ACHN (cell line): ENCODE measurements around the gene LONRF3.

ENCODE experiments used
- DNase-seq: peaks from one replicate; pipeline ENCODE4 v3.0.0-alpha.2; 2015
- in situ Hi-C: cut with HindIII; loops from 2 replicates; pipeline ENCODE4 v1.10.0; 2017; ENCODE audit warnings: low sequenced_read_pairs, low pct_ligation_motif_present, low pct_unique_long_range_greater_than_20kb

LONRF3 gene

DNA sequence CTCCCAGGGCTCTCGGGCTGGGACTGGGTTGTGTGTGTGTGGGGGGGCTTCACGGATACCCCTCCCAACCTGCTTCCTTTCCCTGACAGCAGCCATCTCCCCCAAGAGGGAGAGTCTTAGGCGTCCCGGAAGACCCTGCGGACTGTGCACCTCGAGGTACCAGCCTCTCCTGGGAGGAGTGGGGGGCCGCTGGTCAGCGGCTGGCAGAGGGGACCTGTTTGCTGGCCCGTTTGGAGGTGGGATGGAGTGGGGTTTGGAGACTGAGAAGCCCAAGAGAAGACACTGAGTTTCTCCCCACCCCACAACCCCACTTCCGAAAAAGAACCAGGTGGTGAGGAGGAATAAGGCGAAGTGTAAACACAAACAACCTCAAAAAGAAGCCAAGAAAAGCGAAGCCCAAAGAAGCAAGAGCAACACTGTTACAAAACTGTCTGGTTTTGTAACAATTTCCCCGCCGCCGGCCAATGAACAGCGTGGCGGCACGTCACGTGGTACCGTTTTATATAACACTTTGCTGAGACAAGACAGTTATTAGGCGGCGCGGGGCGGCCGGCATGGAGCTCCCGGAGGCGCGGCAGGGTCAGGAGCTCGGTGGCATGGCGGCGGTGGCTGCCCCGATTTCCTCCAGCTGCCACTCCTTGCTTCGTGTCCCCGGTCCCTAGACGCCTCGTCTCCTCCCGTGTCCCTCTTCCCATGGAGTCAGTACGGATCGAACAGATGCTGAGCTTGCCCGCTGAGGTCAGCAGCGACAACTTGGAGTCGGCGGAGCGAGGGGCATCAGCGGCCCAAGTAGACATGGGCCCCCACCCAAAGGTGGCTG lies at the start of gene LONRF3:
Gene LONRF3, plus strand, starts transcription at position 531 of the 820 bp plus-strand sequence. Its CDS starts 163 bp downstream, at position 694.
- in situ Hi-C loops, result no loop called here
- peak; percentile 35 for DNase-seq

DNA sequence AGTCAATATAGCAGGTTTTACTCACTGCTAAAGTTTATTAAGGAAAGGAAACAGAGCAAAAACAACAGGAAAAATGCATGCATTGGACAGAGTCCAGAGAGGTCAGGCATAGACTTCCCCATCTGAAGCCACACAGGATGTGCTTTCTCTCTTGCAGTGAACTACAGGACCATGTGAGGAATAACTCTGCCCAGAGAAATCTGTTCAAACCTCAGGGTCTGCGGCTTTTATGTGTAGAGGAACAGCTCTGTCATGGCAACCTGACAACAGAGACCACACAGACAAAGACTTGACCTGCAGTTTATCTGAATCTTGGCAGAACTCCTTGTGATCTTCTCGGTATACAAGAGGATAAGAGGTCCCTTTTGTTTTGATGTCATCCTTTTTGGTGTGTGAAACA lies 46.3 kb upstream of the LONRF3 start:
- DNase-seq, result no peak
- in situ Hi-C loops, result no loop called here

DNA sequence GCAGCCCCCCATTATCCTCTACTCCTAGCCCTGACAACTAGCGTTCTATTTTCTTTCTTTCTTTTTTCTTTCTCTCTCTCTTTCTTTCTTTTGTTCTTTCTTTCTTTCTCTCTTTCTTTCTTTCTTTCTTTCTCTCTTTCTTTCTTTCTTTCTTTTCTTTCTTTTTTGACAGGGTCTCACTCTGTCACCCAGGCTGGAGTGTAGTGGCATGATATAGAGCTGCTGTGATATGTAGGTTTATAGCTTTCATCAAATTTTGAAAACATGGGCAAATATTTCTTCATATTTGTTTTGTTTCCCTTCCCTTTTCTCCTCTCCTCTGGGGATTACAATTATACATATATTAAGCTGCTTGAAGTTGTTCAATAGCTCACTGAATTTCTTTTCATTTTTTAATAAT lies 39.1 kb upstream of the LONRF3 start:
- DNase-seq, result no peak
- in situ Hi-C loops, result no loop called here

DNA sequence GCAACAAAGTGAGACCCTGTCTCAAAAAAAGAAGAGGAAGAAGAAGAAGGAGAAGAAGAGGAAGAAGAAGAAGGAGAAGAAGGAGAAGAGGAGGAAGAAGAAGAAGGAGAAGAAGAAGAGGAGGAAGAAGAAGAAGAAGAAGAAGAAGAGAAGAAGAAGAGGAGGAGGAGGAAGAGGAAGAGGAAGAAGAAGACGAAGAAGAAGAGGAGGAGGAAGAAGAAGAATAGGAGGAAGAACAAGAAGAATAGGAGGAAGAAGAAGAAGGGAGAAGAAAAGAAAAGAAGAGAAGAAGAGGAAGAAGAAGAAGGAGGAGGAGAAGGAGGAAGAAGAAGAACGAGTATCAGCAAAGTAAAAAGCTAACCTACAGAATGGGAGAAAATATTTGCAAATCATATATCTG lies 33.3 kb upstream of the LONRF3 start:
- no peak for DNase-seq
- in situ Hi-C loops, result no loop called here

DNA sequence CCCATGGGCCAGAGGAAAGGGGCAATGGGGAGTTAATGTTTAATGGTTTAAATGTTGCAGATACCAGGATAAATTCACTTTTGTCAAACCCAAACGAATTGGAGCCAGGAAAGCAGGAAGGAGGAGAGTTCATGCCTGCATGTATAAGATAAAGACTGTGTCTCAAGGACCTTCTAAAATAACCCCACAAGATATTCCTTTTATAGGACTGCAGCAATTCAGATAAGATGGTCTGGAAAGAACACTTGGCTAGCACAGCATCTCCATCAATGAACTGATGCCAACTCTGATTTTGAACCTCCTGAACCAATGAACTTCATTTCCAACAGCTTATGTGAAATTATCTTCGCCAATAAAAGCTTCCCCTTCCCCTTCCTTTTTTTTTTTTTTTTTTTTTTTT lies 31.3 kb upstream of the LONRF3 start:
- in situ Hi-C loops, result no loop called here

DNA sequence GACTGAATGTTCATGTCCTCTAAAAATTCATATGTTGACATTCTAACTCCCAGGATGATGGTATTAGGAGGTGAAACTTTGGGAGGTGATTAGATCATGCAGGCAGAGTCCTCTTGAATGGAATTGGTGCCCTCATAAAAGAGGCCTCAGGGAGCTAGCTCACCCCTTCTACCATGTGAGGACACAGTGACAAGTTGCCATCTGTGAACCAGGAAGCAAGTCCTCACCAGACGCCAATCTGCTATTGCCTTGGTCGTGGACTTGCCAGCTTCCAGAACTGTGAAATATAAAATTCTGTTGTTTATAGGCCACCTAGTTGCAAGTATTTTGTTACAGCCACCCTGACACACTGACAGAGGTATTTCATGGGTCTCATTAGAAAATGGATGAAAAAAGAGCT lies 28.5 kb upstream of the LONRF3 start:
- DNase-seq, result no peak
- in situ Hi-C loops, result no loop called here

More for the DNA sequence above, 31.3 kb upstream of the LONRF3 start:
- no peak for DNase-seq

DNA sequence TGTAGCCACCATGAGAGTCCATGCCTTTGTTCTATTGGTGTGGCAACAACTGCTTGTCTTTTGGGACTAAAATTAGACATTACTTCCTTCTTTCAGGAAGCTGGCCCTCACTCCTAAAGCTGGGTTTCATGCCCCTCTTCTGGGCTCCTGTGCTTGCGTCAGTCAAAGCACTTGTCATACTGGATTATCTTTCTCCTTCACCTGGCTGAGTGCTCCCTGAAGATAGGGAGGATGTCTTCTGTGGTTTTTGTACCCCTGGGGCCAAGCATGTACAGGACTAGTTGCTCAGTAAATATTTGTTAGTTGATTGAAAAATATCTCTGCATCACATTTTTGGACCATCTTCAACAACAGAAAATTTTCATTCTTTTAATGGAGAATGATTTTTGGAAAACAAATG lies 26.1 kb upstream of the LONRF3 start:
- in situ Hi-C loops, result no loop called here
- no peak for DNase-seq

DNA sequence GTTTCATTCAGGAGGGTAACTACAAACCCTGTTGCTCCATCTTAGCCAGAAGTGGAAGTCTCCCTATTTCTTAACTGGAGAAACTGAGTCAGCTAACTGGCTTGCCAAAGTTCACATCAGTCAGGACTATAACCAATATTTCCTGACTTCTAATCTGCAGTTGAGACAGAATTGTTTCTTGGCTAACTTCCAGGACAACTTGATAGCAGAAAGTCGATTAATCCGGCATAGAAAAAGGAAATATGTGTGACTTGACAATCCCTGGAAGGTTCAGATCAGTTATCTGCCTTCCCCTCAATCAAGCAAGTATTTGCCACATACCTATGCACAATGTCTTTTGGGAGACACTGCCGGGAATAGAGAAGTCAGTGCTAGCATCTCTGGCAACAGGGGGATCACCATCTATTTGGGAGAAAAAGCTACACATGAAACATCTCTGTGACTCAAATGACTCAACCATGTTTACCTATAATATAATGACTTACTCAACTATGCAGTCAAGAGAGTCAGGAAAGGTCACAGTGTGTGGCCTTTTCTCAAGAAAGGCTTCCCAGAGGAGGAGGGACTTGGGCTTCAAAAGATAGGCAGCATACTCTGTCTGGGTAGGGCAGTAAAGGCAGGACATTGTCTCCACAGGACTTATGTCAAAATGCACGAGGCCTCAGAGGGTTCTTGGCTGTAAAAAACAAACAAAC lies 12.4 kb upstream of the LONRF3 start:
- in situ Hi-C loops, result no loop called here
- no peak for DNase-seq

DNA sequence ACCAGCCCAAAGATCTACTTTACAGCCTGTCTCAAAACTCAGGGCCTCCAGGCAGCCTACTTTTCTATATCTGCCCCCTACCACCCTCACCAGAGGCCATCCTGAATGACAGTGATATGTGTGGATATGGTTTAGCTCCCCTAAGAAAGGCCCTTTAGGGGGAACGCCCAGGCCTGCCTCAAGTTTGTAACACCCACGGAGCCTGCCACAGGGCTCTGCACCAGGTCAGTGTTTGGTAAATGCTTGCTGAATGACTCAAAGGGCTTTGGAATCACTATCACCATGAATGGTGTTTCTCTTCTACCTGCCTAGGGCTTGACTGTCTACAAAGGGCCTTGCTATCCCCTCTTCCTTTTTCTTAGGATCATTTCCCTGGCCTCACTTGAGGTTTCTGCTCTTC lies 11.3 kb upstream of the LONRF3 start:
- in situ Hi-C loops, result no loop called here

DNA sequence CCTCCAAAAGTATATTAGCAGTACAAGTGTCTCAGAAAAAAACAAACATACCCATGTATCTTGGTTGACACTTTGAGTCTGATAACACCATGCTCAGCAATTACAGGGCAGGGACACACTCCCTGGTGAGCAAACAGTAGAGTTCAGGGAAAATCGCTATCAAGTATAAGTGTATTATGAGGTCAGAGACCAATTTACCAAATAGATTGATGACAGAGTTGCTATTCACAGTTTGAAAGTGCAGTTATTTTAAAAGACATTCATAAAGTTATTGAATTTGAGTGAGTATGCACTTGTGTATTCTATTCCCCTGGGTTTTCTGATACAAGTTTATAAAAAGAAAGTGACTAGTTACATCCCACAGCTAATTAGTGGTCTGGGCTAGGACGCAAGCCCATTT lies 10.2 kb upstream of the LONRF3 start:
- in situ Hi-C loops, result no loop called here
- DNase-seq, result no peak

More for the DNA sequence above, 11.3 kb upstream of the LONRF3 start:
- DNase-seq, result no peak

DNA sequence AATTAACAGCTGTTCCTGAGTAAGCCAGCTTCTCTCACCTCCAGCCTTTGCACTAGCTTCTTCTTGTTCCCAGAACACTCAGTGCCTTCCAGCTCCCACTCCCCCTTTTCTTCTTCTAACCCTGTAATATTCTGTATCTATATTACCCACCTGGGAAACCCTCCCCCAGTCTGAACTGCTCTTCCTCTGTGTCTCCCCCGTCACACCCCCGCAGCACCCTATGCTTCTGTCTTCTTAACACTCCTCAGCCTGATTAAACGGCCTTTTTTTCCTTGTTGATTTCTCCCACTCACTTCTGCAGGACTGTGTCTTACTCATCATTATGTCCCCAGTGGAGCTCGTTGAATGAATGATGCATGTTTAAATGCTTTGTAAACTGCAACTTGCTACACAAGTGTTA lies 9.0 kb upstream of the LONRF3 start:
- no peak for DNase-seq
- in situ Hi-C loops, result no loop called here

DNA sequence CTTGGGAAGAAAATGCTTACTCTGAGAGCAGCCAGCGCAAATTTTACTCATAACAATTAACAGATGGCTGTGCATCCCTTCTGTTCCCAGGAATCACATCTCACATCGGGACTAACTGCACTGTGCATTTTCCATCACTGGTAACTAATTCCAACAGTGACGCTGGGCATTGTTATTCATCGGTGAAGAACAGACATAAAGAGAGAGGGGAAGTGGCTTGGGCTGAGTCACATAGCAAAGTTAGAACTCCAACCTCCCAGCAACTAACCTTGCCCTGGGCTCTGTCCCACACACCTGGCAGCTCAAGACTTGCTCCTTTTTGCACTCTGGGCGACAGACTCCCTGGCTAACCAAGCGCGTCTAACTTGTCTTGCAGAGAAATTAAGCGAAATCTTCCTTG lies 6.4 kb upstream of the LONRF3 start:
- DNase-seq, result no peak
- in situ Hi-C loops, result no loop called here

DNA sequence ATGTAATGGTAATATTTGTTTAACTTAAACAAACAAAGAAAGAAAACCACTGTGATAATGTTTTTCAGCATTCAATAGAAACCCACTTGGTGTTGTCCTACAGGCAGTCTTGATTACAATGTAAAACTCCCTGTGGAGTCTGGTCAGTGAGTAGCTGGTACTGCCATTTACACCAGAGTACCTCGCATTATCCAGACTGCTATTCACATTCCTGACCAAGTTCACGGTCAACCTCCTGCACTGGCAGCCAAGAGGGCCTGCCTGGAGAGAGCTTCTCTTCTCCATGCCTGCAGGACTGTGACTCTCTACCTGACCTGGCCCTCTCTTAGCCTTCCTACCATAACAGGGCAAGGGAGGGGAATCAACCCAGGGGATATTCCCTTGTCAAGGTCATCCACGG lies 2.9 kb upstream of the LONRF3 start:
- in situ Hi-C loops, result no loop called here
- DNase-seq, result no peak

DNA sequence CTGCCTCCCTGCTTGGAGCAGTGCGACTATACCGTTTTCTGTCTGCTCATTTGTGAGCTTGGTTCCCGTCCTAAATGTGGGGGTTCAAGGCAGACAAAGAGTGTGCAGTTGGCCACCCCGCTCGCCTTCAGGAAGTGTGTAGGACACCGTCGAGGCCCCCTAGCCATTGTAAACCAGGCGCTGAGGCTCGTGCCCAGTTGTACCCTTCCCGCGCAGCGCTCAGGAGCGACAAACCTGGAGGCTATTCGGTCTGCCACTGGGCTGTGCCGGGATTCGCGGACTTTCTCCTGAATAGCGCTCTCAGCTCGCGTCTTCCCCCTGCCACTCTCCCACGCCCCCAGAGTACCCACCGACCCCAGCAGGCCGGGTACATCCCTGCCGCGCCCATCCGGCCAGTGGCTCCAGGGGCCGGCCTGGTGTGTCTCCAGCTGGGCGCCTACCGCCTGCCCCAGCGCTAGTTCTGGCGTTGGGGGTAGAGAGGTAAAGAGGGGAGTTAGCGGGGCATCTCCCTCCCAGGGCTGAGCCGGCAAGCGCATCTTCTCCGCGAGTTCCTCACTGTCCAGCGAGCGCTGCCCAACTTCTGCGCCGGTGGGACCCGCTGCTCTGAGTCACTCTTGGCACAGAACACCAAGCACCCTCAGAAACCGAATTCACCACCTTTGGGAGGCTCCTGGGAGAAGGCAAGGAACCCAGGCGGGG lies 880 bp upstream of the LONRF3 start:
- DNase-seq, result no peak
- in situ Hi-C loops, result no loop called here

DNA sequence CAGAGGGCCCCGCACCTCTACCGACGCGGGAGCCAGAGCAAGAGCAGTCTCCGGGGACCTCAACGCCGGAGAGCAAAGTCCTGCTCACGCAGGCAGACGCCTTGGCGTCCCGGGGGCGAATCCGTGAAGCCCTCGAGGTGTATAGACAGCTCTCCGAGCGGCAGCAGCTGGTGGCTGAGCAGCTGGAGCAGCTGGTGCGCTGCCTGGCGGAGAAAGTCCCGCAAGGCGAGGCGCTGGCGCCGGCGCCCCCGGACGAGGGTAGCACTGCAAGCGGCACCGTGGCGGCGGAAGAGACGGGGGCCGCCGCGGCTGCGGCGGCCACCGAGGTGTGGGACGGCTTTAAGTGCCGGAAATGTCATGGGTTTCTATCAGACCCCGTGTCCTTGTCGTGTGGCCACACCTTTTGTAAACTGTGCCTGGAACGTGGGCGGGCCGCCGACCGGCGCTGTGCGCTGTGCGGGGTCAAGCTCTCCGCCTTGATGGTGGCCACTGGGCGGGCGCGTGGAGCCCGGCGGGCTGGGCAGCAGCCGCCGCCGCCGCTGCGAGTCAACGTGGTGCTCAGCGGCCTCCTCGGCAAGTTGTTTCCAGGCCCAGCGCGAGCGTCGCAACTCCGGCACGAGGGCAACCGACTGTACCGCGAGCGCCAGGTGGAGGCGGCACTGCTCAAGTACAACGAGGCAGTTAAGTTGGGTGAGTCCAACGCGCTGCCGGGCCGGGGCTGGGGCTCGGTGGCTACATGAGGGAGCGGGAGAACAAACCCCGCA lies 672 bp downstream of the LONRF3 start:
- in situ Hi-C loops, result no loop called here
- peak; percentile 33 for DNase-seq

DNA sequence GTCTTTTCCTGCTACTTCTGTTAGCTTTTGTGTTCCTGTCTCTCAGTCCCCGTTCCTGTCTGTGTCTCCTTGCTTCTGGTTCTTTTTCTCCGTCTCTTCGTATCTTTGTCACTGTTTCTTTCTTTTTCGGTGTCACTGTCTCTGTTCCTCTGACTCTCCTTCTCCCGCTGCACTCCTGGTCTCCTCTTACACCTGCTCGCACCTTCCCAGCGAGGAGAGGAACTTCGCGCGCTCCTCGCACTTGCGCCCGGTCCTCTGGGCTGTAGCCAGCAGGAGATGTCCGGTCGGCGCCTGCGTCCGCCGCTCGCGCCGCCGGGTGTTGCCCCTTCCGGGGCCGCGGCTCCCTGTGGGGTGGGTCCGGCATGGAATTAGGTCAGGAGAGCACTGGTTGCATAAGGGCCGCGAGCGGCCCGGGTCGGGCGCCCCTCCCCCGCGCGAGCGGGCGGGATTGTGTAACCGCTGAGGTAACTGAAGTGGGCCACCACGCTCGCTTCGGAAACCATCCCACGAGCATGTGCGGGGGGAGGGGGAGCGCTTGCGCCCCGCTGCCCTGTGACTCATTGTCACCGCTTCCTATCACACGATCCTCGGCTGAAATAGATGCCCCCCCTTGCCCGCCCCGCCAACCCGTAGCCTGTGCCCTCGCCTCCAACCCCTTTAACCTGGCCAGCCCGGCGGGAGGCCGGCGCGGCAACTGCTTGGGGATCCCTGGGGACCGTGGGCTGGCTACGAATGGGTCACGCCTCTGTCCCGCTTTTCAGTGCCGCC lies 1.6 kb downstream of the LONRF3 start:
- in situ Hi-C loops, result no loop called here
- peak; percentile 67 for DNase-seq

DNA sequence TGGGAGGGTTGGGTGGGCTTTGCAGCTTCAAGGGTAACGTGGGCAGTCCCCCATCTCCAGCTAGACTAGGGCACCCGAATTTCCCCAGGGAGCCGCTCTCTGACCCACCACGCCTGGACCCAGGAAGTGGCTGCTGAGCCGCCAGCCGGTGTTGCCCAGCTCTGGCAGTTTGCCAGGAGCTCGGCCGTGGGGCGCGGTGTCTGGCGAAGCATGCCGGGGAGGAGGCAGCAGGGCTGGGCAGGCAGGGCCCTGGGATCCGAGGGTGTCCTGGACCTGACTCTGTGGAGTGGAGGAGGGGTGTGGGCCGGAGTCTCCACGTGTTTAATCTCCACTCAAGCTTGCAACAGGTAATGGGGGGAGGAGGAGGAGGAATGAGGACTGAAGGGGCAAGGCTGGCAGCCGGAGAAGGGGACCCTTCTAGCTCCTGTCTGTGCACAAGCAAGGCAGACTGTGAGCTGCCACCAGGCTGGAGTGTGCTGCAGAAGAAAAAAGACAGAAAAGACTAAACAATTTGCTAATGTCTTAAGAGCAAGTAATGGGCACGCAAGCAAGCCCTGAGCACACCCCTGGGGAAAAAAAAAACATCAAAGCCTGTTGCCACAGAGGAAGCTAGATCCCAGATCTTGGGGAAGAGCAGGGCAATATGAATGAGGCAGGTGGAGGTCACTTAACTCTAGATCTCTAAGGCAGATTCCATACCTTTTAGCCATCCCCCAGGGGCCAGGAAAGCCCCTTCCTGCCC lies 2.4 kb downstream of the LONRF3 start:
- in situ Hi-C loops, result no loop called here
- DNase-seq, result peak; percentile 62
